ENCODE results near the gene CTR9.

CTR9 gene

DNA sequence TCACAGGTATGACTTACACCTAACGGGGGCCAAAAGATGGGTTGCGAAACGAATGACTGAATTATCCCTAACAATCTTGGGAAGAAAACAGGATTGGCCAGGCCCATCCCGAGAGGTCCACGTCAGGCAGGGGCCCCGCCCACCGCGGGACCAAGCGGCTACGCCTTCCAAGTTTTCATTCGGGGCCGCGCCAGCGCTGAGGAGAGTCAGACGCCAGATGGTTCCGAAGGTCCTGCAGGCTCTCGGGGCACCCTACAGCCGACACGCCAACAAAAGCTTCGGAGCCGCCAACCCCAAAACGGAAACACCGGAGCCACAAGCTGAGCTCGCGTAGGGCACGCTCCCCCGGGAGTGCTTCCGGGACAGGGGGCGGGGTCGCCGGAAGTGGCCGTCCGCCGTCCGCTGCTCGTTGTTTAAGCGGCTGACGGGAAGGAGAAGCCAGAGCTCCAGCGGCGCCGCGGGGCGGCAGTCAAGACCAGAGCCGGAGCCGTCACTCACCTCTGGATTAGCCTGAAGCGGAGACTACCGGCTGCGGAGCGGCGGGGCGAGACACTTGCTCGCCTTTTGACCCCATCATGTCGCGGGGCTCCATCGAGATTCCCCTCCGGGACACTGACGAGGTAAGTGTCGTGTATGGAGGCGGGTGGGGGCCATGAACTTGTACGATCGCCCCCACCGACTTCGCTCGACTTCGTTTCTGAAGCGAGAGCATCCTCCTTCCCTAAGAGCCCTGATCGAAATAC, at the start of gene CTR9:
CTR9 (plus strand) TSS at position 409 of the 743 bp plus-strand sequence; CDS start at position 576, 167 bp downstream.
- peak; percentile 90 for DNase-seq

GRCh38 chr11:10701982-10702381, 49.1 kb upstream of the CTR9 start:
- no peak for DNase-seq

GRCh38 chr11:10708131-10708530, 42.9 kb upstream of the CTR9 start:
- no peak for DNase-seq

GRCh38 chr11:10709299-10710086, 41.6 kb upstream of the CTR9 start:
- no peak for DNase-seq

- DNase-seq: no peak
These were observed 35.5 kb upstream of the CTR9 start for GRCh38 chr11:10715571-10715970.

DNA sequence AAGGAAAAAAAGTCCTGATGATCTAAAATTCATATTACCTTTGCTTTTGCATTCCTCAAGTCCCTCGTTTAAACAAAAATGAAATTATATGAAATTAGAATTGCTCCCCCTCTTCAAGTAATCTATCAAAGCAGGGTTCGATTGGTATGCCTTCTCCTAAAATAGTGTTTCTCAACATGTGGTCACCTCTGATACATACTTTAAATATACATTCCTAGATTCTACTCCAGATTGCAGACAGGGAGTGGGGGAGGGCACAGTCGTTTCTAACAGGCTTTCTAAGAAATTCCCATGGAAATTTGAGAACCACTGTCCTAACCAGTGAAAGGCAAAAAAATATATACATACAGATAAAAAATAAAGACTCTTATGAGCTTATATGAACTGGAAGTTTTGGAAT, 34.9 kb upstream of the CTR9 start:
- DNase-seq: no peak

GRCh38 chr11:10716543-10717259, 34.3 kb upstream of the CTR9 start:
- no peak for DNase-seq

DNA sequence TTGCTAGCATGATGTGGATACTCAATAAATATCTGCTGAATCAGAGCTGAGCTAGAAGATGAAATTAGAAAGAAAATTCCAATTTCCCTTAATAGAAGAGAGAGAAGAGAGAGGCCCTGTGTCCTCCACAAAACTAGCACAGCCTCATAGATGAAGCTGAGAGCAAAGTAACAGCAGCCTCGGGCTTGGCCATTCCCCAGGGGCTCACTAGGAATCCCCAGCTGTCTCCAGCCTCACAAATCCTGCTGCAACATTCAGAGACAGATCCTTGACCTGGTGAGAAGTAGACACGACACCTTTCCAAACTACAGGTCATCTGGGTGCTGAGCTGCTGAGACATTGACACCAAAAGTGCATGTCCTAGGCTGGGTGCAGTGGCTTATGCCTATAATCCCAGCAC, 31.4 kb upstream of the CTR9 start:
- no peak for DNase-seq

DNA sequence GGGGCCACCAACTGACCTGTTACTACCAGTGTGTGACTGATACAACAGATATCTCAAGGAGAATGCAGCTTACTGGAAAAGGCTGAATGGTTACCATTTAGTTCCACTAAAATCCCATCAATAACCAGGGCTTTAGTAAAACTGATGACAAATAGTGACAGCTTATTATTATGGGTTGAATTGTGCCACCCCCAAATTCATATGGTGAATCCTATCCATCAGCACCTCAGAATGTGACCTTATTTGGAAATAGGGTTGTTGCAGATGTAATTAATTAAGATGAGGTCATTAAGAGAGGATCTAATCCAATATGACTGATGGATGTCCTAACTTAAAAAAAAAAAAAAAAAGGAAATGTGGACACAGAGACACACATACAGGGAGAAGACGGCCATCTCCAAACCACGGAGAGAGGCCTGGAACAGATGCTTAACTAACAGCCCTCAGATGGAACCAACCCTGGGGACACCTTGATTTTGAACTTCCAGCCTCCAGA, 30.1 kb upstream of the CTR9 start:
- no peak for DNase-seq

- DNase-seq: peak; percentile 77 to 78
These were observed 28.7 kb upstream of the CTR9 start for GRCh38 chr11:10722307-10722706.

- peak; percentile 97 to 98 for DNase-seq
These were observed 25.7 kb upstream of the CTR9 start for GRCh38 chr11:10725114-10725906.

GRCh38 chr11:10725907-10726253, 25.2 kb upstream of the CTR9 start:
- no peak for DNase-seq

- no peak for DNase-seq
These were observed 23.7 kb upstream of the CTR9 start for GRCh38 chr11:10727146-10727851.

GRCh38 chr11:10728154-10728553, 22.9 kb upstream of the CTR9 start:
- no peak for DNase-seq

DNA sequence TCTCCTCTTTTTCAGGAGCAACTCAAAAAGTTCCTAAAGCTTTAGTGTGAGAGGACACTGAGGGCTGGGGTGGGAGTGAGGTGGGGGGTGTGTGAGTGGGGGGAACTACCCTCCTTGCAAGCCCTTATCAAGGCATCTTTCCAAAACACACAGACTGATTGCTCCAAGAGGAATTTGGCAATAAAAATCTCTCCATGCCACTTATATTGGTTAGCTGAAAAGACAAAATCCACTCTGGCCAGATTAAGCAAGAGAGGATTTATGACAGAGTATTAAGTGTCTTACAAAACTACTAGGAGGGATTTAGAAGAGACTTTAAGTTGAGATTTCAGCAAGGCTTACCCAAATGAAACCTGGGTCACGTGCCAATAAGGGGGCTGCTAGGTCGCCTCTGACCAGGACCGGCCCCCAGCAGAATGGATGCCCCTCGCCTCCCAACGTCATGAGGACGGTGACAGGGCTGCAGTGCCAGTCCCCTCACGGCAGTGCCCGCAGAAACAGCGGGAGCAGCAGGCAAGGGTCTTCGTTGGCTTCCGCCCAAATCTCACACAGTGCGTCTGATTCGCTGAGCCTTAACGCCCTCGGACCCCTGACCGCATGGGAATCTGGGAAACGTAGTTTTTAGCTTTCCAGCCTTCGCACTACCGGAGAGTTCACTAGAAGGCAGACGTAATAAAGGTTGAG, 22.1 kb upstream of the CTR9 start:
- no peak for DNase-seq

GRCh38 chr11:10730151-10730550, 20.9 kb upstream of the CTR9 start:
- no peak for DNase-seq

GRCh38 chr11:10731064-10731680, 19.9 kb upstream of the CTR9 start:
- DNase-seq: no peak

- peak; percentile 95 for DNase-seq
These were observed 15.3 kb upstream of the CTR9 start for GRCh38 chr11:10735481-10736475.

- DNase-seq: no peak
These were observed 8.4 kb upstream of the CTR9 start for GRCh38 chr11:10742460-10743208.

All from Kasumi-1 (cell line).